K562 (cell line): ENCODE measurements around the gene OIT3. TPM values are rescaled to one million over a fixed set of nuclear protein-coding genes. Genes with fewer than 3 reads are reported as not detected.
A peak's percentile ranks its signal among the peaks of the same experiment; 100 is the strongest.

Source experiments
- ATAC-seq: fragments of 200-7000 bp; cut with Tn5 transposase; 3 replicates; pipeline ENCODE4 v1.9.1; 2020; ENCODE audit warnings: moderate library complexity
- BruUV-seq: library from RNA; stranded (reverse); fragments of 400-500 nt; replicated peaks from 2 replicates; lab custom pipeline; 2021; lab: Mats Ljungman, UMichigan
- CTCF ChIA-PET: fragments of 300-600 bp; formaldehyde crosslinking; extraction: SDS; loops from one replicate; lab custom pipeline; 2021; ENCODE audit warnings: low intra/inter-chr PET ratio; lab: Yijun Ruan, JAX
- POLR2A ChIA-PET: fragments of 300-600, 350-650 bp; sonication (Branson Sonifier 250); formaldehyde crosslinking; extraction: SDS; loops from one replicate; lab custom pipeline; 2021; ENCODE audit warnings: antibody characterized with exemption, inconsistent platforms; lab: Yijun Ruan, JAX
- DNase-seq, 4 experiments: peaks; one replicate each; pipeline versions ENCODE4 v3.0.0 to v3.0.0-alpha.2; 2011 to 2018; ENCODE audit warnings: low spot score in 3 of 4, mixed read lengths in 3 of 4; ENCODE audit errors: extremely low read depth in 1 of 4
- FAIRE-seq: peaks from 2 replicates; lab custom pipeline; 2011; peaks lifted over from hg19 to GRCh38; lab: Jason Lieb, UNC
- H2AFZ ChIP-seq: 2 replicates; pipeline ENCODE4 v1.6.0; 2011; ENCODE audit warnings: low read depth, low read length, control low read depth, inconsistent platforms
- H3K27ac ChIP-seq: fragments of 200-600 bp; 3 replicates; pipeline ENCODE4 v1.8.0; 2011; ENCODE audit warnings: low read depth, mild to moderate bottlenecking, control low read depth, inconsistent platforms, low read length, moderate library complexity, mixed read lengths; ENCODE audit errors: extremely low read depth
- H3K27me3 ChIP-seq, 2 experiments: fragments of 300-600 bp in 1 of 2; 2 replicates in 1 of 2; 3 replicates in 1 of 2; pipeline versions ENCODE4 v1.6.0 to v1.8.0; 2011; ENCODE audit warnings: inconsistent platforms in 2 of 2, low read length in 2 of 2, mild to moderate bottlenecking in 1 of 2, mixed read lengths in 1 of 2, moderate library complexity in 1 of 2; ENCODE audit not compliant: control insufficient read depth in 2 of 2, insufficient read depth in 2 of 2
- H3K36me3 ChIP-seq: fragments of 300-600 bp; 3 replicates; pipeline ENCODE4 v1.8.0; 2011; ENCODE audit warnings: mild to moderate bottlenecking, low read length, inconsistent platforms; ENCODE audit not compliant: control insufficient read depth, insufficient read depth
- H3K4me1 ChIP-seq, 2 experiments: fragments of 200-600 bp in 1 of 2; replicated peaks in 1 of 2; 2 replicates in 1 of 2; 3 replicates in 1 of 2; pipeline versions ENCODE4 v1.5.1 to v1.8.0; 2011; ENCODE audit warnings: inconsistent platforms in 2 of 2, low read length in 2 of 2, mild to moderate bottlenecking in 1 of 2, mixed read lengths in 1 of 2, moderate library complexity in 1 of 2; ENCODE audit not compliant: control insufficient read depth in 2 of 2, insufficient read depth in 2 of 2
- H3K4me2 ChIP-seq: 2 replicates; pipeline ENCODE4 v1.6.1; 2011; ENCODE audit warnings: low read length, control low read depth, inconsistent platforms, mixed read lengths; ENCODE audit not compliant: insufficient read depth
- H3K4me3 ChIP-seq: fragments of 200-600 bp; sonication (generic), shearing (Covaris generic); 2 replicates; pipeline ENCODE4 v1.5.1; 2016; ENCODE audit warnings: control low read depth, inconsistent platforms
- H3K79me2 ChIP-seq: fragments of 200-600 bp; 3 replicates; pipeline ENCODE4 v1.8.0; 2011; ENCODE audit warnings: low read length, inconsistent platforms; ENCODE audit not compliant: control insufficient read depth, insufficient read depth
- H3K9ac ChIP-seq, 2 experiments: 2 replicates each; pipeline versions ENCODE4 v1.6.0 to v1.6.1; 2011; ENCODE audit warnings: low read depth in 2 of 2, low read length in 2 of 2, control low read depth in 1 of 2, inconsistent platforms in 1 of 2, mild to moderate bottlenecking in 1 of 2, mixed read lengths in 1 of 2; ENCODE audit not compliant: insufficient read depth in 1 of 2
- H3K9me1 ChIP-seq: one replicate; pipeline ENCODE4 v1.6.0; 2011; ENCODE audit warnings: inconsistent platforms, mild to moderate bottlenecking, low read length, moderate library complexity; ENCODE audit not compliant: control insufficient read depth, insufficient read depth
- H3K9me3 ChIP-seq: replicated peaks from 2 replicates; pipeline ENCODE4 v1.5.1; 2011; ENCODE audit warnings: low read depth, low read length, inconsistent platforms; ENCODE audit not compliant: control insufficient read depth, insufficient read depth
- H4K20me1 ChIP-seq: replicated peaks from 2 replicates; pipeline ENCODE4 v1.6.1; 2011; ENCODE audit warnings: low read length, inconsistent platforms, mixed read lengths; ENCODE audit not compliant: control insufficient read depth, insufficient read depth
- ERF ChIP-seq: fragments of 450-650 bp; formaldehyde crosslinking; IDR thresholded peaks from 2 replicates; pipeline ENCODE4 v1.4.0; 2020; ENCODE audit warnings: mild to moderate bottlenecking, mixed read lengths
- FOXJ3 ChIP-seq: sonication (generic); formaldehyde crosslinking; IDR thresholded peaks from 2 replicates; pipeline ENCODE4 v1.4.0; 2020; ENCODE audit warnings: mild to moderate bottlenecking, missing genetic modification reagents
- HMG20A ChIP-seq: fragments of 450-650 bp; formaldehyde crosslinking; conservative IDR thresholded peaks from 2 replicates; pipeline ENCODE4 v1.4.0; 2020; ENCODE audit warnings: mild to moderate bottlenecking, mixed read lengths
- KLF16 ChIP-seq: IDR thresholded peaks from 2 replicates; pipeline ENCODE4 v1.6.1; 2016; ENCODE audit warnings: antibody characterized with exemption
- MCM7 ChIP-seq, 2 experiments: fragments of 450-650 bp; IDR thresholded peaks; 2 replicates each; pipeline ENCODE4 v1.6.1; 2016 to 2018
- NFIC ChIP-seq: fragments of 450-650 bp; IDR thresholded peaks from 2 replicates; pipeline ENCODE4 v1.6.1; 2017; ENCODE audit warnings: mild to moderate bottlenecking, inconsistent platforms
- NR2C1 ChIP-seq, 2 experiments: fragments of 450-650 bp; IDR thresholded peaks; 2 replicates each; pipeline ENCODE4 v1.6.1; 2017; ENCODE audit warnings: mild to moderate bottlenecking in 2 of 2, antibody characterized with exemption in 1 of 2, inconsistent platforms in 1 of 2, missing compliant biosample characterization in 1 of 2, missing genetic modification characterization in 1 of 2
- PPARD ChIP-seq: fragments of 250-450 bp; sonication (Bioruptor Pico); IDR thresholded peaks from 2 replicates; pipeline ENCODE4 v1.8.0; 2022; ENCODE audit warnings: inconsistent platforms, mild to moderate bottlenecking, moderate library complexity
- SIRT6 ChIP-seq: IDR thresholded peaks from one replicate; pipeline ENCODE4 v1.6.1; 2012; ENCODE audit warnings: low read depth, mild to moderate bottlenecking, control low read depth, inconsistent platforms, low read length, moderate library complexity
- ZSCAN32 ChIP-seq: fragments of 450-650 bp; formaldehyde crosslinking; IDR thresholded peaks from 2 replicates; pipeline ENCODE4 v1.4.0; 2020; ENCODE audit warnings: mild to moderate bottlenecking, moderate library complexity
- WGBS: fragments of 100-300 bp; shearing (Covaris generic); methylation state at CpG from one replicate; pipeline ENCODE4 v1.1.6; 2016; ENCODE audit warnings: low coverage, mixed read lengths; ENCODE audit not compliant: insufficient coverage; ENCODE audit errors: missing lambda C conversion rate; 5-methylcytosine and 5-hydroxymethylcytosine counted together
- in situ Hi-C: fragments of 300-500 bp; cut with MboI; formaldehyde crosslinking; loops from 4 replicates; pipeline ENCODE4 v1.15.0; 2018; ENCODE audit warnings: inconsistent platforms, mixed read lengths
- intact Hi-C: fragments of 100-400 bp; cut with micrococcal nuclease; formaldehyde crosslinking; loops from 2 replicates; pipeline ENCODE4 v1.14.2; 2022
- polyA plus RNA-seq, 8 experiments: library from polyadenylated mRNA; depleted of rRNA in 4 of 8; stranded (reverse) in 5 of 8; unstranded in 3 of 8; fragments of >200 nt; fragmentation: Nextera tagmentation in 2 of 8; fragmentation: Illumina TruSeq in 1 of 8; extraction: Ambion mirVana in 2 of 8; extraction: Trizol in 1 of 8; gene quantifications; 2 replicates each; pipeline versions ENCODE4 v1.2.1 to v1.2.3, GENCODE V29; 2011 to 2014; ENCODE audit warnings: inconsistent platforms in 1 of 8, missing spikeins in 1 of 8
- total RNA-seq, 7 experiments: library from RNA; depleted of rRNA in 6 of 7; stranded (reverse); fragments of >200 nt in 6 of 7; fragmentation: Illumina TruSeq in 2 of 7; extraction: Trizol in 2 of 7; gene quantifications; 2 replicates each; pipeline versions ENCODE4 v1.2.1 to v1.2.3, GENCODE V29; 2011 to 2021; ENCODE audit warnings: low replicate concordance in 1 of 7
- TF ChIP-seq, protein P1 (sequence below): fragments of 250-450 bp; sonication (Bioruptor Pico); IDR thresholded peaks from 2 replicates; pipeline ENCODE4 v1.8.0; 2022; ENCODE audit warnings: inconsistent platforms
- TF ChIP-seq, protein P2 (sequence below): fragments of 150-350 bp; conservative IDR thresholded peaks from 2 replicates; pipeline ENCODE4 v1.6.1; 2014; ENCODE audit warnings: low read length
- TF ChIP-seq, protein P3 (sequence below): fragments of 250-450 bp; sonication (Bioruptor Pico); IDR thresholded peaks from 2 replicates; pipeline ENCODE4 v1.5.0; 2022; ENCODE audit warnings: mild to moderate bottlenecking

Gene OIT3
- total and polyA plus RNA-seq, 9 of the 15 experiments (the other 6 are each of a cell fraction or from before 2014, with no cell fraction given): not detected

DNA sequence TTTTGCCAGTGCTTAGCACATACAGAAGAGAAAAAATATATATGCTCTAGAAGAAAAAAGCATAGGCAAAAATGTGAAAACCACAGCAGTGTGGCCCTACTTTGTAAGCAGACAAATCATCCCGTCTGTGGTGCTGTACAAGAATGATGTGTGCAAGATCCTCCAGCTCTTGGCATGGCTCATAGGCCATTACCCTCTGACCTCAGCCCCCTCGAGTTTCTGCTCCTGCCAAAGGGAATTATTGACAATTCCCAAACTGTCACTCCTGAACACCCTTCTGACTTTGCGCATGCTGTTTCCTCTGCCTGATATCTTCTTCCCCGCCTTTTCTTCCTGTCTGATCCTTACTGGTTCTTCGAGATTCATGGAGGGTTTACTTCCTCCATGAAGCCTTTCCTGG lies 33.9 kb downstream of the OIT3 start:
- Histone ChIP-seq H2AFZ (no peak overlapping the region), H3K4me2 (no peak overlapping the region), H3K27me3 (peaks cover 14 to 31% of the 10 kb centered on the region in 2 experiments), H3K9me3 (no peaks in the 10 kb centered on the region), H3K9me1 (no peaks in the 10 kb centered on the region), H3K79me2 (no peaks in the 10 kb centered on the region), H3K36me3 (no peaks in the 10 kb centered on the region), H3K27ac (no peak overlapping the region), H4K20me1 (no peaks in the 10 kb centered on the region), H3K4me1 (peaks cover 0 to 4% of the 10 kb centered on the region in 2 experiments; a peak in 2 of 5 replicates), H3K9ac (no peak overlapping the region), H3K4me3 (no peak overlapping the region)
- in situ Hi-C loops (no loop called here), intact Hi-C loops (no loop called here)
- WGBS: 13% methylated on average over 5 of the region's 5 CpGs
- ChIA-PET CTCF (no interaction called here), POLR2A (interaction anchor here (0.9 to 2.2 kb wide), 4 partner anchors 8 to 170 kb away, joined by 3 to 11 read pairs (median 4); no protein-coding TSS in a partner anchor)
- DNase-seq (no peak), FAIRE-seq (peak; percentile 42), ATAC-seq (no peak)
- no TSS peak for BruUV-seq
- TF ChIP-seq FOXJ3 (CRISPR knock-in tag): no peak
- no peak for TF ChIP-seq KLF16
- TF ChIP-seq SIRT6: no peak
- no peak for TF ChIP-seq NFIC
- no peak for TF ChIP-seq ZSCAN32 (CRISPR knock-in tag)
- TF ChIP-seq PPARD (CRISPR knock-in tag): no peak
- TF ChIP-seq, protein P1, sequence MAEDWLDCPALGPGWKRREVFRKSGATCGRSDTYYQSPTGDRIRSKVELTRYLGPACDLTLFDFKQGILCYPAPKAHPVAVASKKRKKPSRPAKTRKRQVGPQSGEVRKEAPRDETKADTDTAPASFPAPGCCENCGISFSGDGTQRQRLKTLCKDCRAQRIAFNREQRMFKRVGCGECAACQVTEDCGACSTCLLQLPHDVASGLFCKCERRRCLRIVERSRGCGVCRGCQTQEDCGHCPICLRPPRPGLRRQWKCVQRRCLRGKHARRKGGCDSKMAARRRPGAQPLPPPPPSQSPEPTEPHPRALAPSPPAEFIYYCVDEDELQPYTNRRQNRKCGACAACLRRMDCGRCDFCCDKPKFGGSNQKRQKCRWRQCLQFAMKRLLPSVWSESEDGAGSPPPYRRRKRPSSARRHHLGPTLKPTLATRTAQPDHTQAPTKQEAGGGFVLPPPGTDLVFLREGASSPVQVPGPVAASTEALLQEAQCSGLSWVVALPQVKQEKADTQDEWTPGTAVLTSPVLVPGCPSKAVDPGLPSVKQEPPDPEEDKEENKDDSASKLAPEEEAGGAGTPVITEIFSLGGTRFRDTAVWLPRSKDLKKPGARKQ (CRISPR knock-in tag): no peak
- TF ChIP-seq, protein P2, sequence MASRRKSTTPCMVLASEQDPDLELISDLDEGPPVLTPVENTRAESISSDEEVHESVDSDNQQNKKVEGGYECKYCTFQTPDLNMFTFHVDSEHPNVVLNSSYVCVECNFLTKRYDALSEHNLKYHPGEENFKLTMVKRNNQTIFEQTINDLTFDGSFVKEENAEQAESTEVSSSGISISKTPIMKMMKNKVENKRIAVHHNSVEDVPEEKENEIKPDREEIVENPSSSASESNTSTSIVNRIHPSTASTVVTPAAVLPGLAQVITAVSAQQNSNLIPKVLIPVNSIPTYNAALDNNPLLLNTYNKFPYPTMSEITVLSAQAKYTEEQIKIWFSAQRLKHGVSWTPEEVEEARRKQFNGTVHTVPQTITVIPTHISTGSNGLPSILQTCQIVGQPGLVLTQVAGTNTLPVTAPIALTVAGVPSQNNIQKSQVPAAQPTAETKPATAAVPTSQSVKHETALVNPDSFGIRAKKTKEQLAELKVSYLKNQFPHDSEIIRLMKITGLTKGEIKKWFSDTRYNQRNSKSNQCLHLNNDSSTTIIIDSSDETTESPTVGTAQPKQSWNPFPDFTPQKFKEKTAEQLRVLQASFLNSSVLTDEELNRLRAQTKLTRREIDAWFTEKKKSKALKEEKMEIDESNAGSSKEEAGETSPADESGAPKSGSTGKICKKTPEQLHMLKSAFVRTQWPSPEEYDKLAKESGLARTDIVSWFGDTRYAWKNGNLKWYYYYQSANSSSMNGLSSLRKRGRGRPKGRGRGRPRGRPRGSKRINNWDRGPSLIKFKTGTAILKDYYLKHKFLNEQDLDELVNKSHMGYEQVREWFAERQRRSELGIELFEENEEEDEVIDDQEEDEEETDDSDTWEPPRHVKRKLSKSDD: no peak
- no peak for TF ChIP-seq NR2C1 (IDR thresholded peaks at IDR 0.05)
- no peak for TF ChIP-seq NR2C1 (tag; IDR thresholded peaks at IDR 0.05)
- TF ChIP-seq ERF (CRISPR knock-in tag): no peak
- TF ChIP-seq HMG20A (CRISPR knock-in tag): no peak
- TF ChIP-seq MCM7 (IDR thresholded peaks at IDR 0.05): no peak
- TF ChIP-seq, protein P3, sequence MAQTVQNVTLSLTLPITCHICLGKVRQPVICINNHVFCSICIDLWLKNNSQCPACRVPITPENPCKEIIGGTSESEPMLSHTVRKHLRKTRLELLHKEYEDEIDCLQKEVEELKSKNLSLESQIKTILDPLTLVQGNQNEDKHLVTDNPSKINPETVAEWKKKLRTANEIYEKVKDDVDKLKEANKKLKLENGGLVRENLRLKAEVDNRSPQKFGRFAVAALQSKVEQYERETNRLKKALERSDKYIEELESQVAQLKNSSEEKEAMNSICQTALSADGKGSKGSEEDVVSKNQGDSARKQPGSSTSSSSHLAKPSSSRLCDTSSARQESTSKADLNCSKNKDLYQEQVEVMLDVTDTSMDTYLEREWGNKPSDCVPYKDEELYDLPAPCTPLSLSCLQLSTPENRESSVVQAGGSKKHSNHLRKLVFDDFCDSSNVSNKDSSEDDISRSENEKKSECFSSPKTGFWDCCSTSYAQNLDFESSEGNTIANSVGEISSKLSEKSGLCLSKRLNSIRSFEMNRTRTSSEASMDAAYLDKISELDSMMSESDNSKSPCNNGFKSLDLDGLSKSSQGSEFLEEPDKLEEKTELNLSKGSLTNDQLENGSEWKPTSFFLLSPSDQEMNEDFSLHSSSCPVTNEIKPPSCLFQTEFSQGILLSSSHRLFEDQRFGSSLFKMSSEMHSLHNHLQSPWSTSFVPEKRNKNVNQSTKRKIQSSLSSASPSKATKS: no peak
